Right lobe of liver (tissue), 6 donors: ENCODE results near the gene VPS29. TPM values are rescaled to one million over a fixed set of nuclear protein-coding genes. Genes with fewer than 3 reads are reported as not detected.

Source experiments
- ATAC-seq, 4 donors: fragments of 200-7000 bp; cut with Tn5 transposase; one replicate each; pipeline ENCODE4 v1.9.1; 2020; ENCODE audit warnings: mild to moderate bottlenecking in 4 of 4, moderate library complexity in 4 of 4
- DNase-seq, 3 donors: peaks; one replicate each; pipeline ENCODE4 v3.0.0-alpha.2; 2020
- H3K27ac ChIP-seq, 3 donors: fragments of 200-600 bp; one replicate each; pipeline ENCODE4 v1.8.0; 2022
- H3K27me3 ChIP-seq, 2 donors: fragments of 200-600 bp; one replicate each; pipeline ENCODE4 v1.8.0; 2022
- H3K36me3 ChIP-seq, 4 donors: fragments of 200-600 bp; sonication (generic) in 1 of 4; one replicate each; pipeline versions ENCODE4 v1.5.1 to v1.8.0; 2017 to 2022; ENCODE audit warnings: control low read depth in 1 of 4
- H3K4me1 ChIP-seq, 4 donors: fragments of 200-600 bp; sonication (generic) in 1 of 4; one replicate each; pipeline versions ENCODE4 v1.5.1 to v1.8.0; 2017 to 2022; ENCODE audit warnings: control low read depth in 1 of 4
- H3K4me3 ChIP-seq, 3 donors: fragments of 200-600 bp; one replicate each; pipeline ENCODE4 v1.8.0; 2022
- H3K9me3 ChIP-seq, 4 donors: fragments of 200-600 bp; sonication (generic) in 1 of 4; one replicate each; pipeline versions ENCODE4 v1.5.1 to v1.8.0; 2017 to 2022; ENCODE audit warnings: control low read depth in 1 of 4
- POLR2A ChIP-seq: fragments of 450-650 bp; IDR thresholded peaks from one replicate; pipeline ENCODE4 v1.6.1; 2017; ENCODE audit warnings: antibody characterized with exemption, mild to moderate bottlenecking
- WGBS: methylation state at CpG from one replicate; pipeline ENCODE4 v1.1.6; 2018; ENCODE audit warnings: low coverage, low lambda C conversion rate; ENCODE audit not compliant: insufficient coverage; ENCODE audit errors: missing lambda C conversion rate; 5-methylcytosine and 5-hydroxymethylcytosine counted together
- intact Hi-C, 2 donors: fragments of 100-400 bp; cut with DNase I; formaldehyde crosslinking; loops; one replicate each; pipeline versions ENCODE4 v1.11.2 to v1.14.1; 2022
- total RNA-seq, 6 experiments: library from RNA; depleted of rRNA in 2 of 6; stranded (reverse); fragments of >200 nt in 2 of 6; fragmentation: NEBNext Ultra II Directional in 3 of 6; extraction: Animal tissue kit (Norgen Biotek cat#: 25700) in 3 of 6; gene quantifications; one replicate each; pipeline versions ENCODE4 v1.1.0 to v1.2.4, GENCODE V29; 2016 to 2023
- TF ChIP-seq, protein P1 (sequence below), 4 donors: fragments of 200-600 bp in 3 of 4; fragments of 450-650 bp in 1 of 4; IDR thresholded peaks; one replicate each; pipeline versions ENCODE4 v1.5.1 to v1.8.0; 2016 to 2022; ENCODE audit warnings: antibody characterized with exemption in 4 of 4, mild to moderate bottlenecking in 2 of 4
- donor health status: DM: no; HTN: yes; CAD: no.
- donor health status: DM: no; HTN: no; CAD: no.
- donor health status: DM: no; HTN: no; CAD: no.
- donor health status: DM: no; HTN: yes; CAD: no.
- donor health status: DM: no; HTN: yes; CAD: no.

The VPS29 gene
- total RNA-seq, 6 experiments from 2014 or later = 37.9 to 61.2 (median 51.1) TPM

DNA sequence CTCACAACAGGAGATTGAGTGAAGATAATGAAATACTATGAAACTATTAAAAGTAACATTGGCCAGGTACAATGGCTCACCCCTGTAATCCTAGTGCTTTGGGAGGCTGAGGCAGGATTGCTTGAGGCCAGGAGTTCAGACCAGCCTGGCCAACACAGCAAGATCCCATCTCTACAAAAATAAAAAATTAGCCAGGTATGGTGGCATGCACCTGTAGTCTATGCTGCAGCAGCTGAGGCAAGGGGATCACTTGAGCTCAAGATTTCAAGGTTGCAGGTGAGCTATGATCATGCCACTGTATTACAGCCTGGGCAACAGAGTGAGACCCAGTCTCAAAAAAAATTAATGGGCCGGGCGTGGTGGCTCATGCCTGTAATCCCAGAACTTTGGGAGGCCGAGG is 15.1 kb upstream of the VPS29 start:
- no peaks in the 10 kb centered on the region for H3K27me3 ChIP-seq
- 88% methylated on average over 3 of the region's 3 CpGs for WGBS
- intact Hi-C loops = loop anchor here in 1 of 2 donors (10.0 kb wide), 1 partner anchor 62 kb away; the partner anchor contains the start of gene ARPC3
- H3K36me3 ChIP-seq = no peaks in the 10 kb centered on the region
- no peak for ATAC-seq
- H3K27ac ChIP-seq = no peak overlapping the region
- no peaks in the 10 kb centered on the region for H3K4me1 ChIP-seq
- no peak for DNase-seq
- H3K4me3 ChIP-seq = no peak overlapping the region
- no peaks in the 10 kb centered on the region for H3K9me3 ChIP-seq
- no peak for TF ChIP-seq POLR2A
- TF ChIP-seq, protein P1, sequence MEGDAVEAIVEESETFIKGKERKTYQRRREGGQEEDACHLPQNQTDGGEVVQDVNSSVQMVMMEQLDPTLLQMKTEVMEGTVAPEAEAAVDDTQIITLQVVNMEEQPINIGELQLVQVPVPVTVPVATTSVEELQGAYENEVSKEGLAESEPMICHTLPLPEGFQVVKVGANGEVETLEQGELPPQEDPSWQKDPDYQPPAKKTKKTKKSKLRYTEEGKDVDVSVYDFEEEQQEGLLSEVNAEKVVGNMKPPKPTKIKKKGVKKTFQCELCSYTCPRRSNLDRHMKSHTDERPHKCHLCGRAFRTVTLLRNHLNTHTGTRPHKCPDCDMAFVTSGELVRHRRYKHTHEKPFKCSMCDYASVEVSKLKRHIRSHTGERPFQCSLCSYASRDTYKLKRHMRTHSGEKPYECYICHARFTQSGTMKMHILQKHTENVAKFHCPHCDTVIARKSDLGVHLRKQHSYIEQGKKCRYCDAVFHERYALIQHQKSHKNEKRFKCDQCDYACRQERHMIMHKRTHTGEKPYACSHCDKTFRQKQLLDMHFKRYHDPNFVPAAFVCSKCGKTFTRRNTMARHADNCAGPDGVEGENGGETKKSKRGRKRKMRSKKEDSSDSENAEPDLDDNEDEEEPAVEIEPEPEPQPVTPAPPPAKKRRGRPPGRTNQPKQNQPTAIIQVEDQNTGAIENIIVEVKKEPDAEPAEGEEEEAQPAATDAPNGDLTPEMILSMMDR (IDR thresholded peaks at IDR 0.05) = no peak

DNA sequence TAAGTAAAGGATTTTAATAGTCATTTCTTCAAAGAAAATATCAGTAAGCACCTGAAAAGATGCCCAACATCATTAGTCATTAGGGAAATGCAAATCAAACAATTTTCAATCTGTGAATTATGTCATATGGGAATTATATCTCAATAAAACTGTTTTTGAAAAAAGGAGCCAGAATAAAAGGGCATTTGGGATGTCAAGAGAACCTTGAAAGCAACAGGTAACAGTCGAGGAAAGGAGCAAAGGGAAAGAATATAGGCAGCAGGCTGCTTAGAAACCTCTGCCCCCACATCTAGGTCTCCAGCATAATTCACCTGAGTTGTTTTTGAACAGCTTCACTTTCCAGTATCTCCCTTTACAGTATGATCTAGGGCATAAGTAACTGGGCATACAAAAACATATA is 12.5 kb upstream of the VPS29 start:
- Histone ChIP-seq H3K9me3 (no peaks in the 10 kb centered on the region), H3K36me3 (no peaks in the 10 kb centered on the region), H3K27ac (no peak overlapping the region), H3K4me1 (no peaks in the 10 kb centered on the region), H3K27me3 (no peaks in the 10 kb centered on the region), H3K4me3 (no peak overlapping the region)
- TF ChIP-seq, protein P1 (IDR thresholded peaks at IDR 0.05) = no peak
- no peak for TF ChIP-seq POLR2A
- no peak for DNase-seq
- ATAC-seq = no peak
- WGBS = 55% methylated on average over 1 of the region's 1 CpG
- intact Hi-C loops = loop anchor here in 1 of 2 donors (10.0 kb wide), 1 partner anchor 60 kb away; the partner anchor contains the start of gene ARPC3

DNA sequence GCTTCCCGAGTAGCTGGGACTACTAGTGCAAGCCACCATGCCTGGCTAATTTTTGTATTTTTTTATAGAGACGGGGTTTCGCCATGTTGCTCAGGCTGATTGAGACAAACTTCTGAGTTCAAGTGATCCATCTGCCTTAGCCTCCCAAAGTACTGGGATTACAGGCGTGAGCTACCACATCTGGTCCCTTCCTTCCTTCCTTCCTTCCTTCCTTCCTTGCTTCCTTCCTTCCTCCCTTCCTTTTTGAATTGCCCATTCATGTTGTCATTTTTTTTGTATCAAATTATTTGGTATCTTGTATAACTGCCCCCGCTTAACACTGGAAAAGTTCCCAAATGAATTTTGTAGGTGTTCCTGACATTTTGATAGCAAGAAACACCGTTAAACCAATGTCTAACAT is 11.9 kb upstream of the VPS29 start:
- no peaks in the 10 kb centered on the region for H3K27me3 ChIP-seq
- intact Hi-C loops = loop anchor here in 1 of 2 donors (10.0 kb wide), 1 partner anchor 59 kb away; the partner anchor contains the start of gene ARPC3
- DNase-seq (no peak), ATAC-seq (no peak)
- no peaks in the 10 kb centered on the region for H3K36me3 ChIP-seq
- no peak overlapping the region for H3K4me3 ChIP-seq
- 69% methylated on average over 6 of the region's 6 CpGs for WGBS
- H3K27ac ChIP-seq = no peak overlapping the region
- TF ChIP-seq POLR2A = no peak
- TF ChIP-seq, protein P1 (IDR thresholded peaks at IDR 0.05) = no peak
- H3K9me3 ChIP-seq = no peaks in the 10 kb centered on the region
- no peaks in the 10 kb centered on the region for H3K4me1 ChIP-seq

DNA sequence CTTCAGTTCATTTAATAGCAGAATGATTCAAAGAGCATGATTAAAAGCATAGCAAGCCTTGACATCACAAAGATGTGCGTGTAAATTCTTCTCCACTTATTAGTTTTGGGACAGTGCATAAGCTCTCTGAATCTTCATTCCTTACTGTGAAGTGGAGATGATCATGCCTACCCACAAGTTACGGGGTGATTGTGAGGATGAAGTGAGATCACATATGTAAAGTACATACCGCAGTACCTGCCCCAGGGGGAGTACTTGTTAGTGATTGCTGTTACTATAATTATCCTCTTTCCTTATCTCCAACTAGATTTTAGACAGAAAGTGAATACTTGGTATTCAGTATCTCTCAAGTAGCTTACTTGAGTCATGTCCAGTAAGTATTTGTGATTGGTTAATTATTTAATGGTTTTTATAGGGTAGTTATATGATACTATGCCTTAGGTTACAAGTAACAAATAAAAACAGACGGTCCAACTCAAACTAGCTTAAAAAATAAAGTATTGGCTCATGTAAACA is 6.2 kb upstream of the VPS29 start:
- Histone ChIP-seq H3K27me3 (no peaks in the 10 kb centered on the region), H3K27ac (no peak overlapping the region), H3K36me3 (no peaks in the 10 kb centered on the region), H3K9me3 (no peaks in the 10 kb centered on the region), H3K4me1 (no peaks in the 10 kb centered on the region), H3K4me3 (no peak overlapping the region)
- intact Hi-C loops = loop anchor here (5.0 to 10.0 kb wide), 2 partner anchors 94 to 97 kb away; no protein-coding TSS in a partner anchor
- TF ChIP-seq, protein P1 (IDR thresholded peaks at IDR 0.05) = no peak
- no peak for TF ChIP-seq POLR2A
- DNase-seq = no peak
- 68% methylated on average over 4 of the region's 4 CpGs for WGBS
- ATAC-seq = no peak
